ENCODE results near the gene OAF. TPM values are rescaled to one million over a fixed set of nuclear protein-coding genes. Genes with fewer than 3 reads are reported as not detected.

OAF gene
- total RNA-seq, 1 donor: 58.6 TPM

DNA sequence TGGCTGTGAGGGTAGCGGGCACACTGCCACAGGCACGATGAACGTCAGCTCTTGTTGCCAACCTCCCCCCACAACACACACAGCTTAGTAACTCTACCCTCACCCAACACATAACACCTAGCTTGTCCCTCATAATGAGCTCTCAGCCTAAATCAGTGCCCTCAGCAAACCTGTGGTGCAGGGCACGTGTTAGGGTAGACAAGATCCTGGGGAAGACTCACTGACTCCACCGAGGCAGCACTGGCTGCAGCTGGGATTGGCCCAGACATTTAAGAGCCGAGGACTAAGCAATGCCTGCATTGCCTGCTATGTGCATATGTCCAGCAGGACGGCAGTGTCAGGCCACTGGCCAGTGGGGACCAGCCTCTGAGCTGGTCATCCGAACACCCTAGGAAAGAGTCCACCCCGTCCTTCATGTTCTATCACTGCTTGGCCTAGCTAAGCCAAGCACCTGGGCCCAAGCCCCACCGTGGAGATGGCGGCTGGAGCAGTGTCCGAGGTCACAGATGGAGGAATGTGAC lies 40.0 kb upstream of the OAF start:
- no peak overlapping the region for H3K4me3 ChIP-seq (ENCODE audit: low read depth, low read length)
- TF ChIP-seq, protein P1, sequence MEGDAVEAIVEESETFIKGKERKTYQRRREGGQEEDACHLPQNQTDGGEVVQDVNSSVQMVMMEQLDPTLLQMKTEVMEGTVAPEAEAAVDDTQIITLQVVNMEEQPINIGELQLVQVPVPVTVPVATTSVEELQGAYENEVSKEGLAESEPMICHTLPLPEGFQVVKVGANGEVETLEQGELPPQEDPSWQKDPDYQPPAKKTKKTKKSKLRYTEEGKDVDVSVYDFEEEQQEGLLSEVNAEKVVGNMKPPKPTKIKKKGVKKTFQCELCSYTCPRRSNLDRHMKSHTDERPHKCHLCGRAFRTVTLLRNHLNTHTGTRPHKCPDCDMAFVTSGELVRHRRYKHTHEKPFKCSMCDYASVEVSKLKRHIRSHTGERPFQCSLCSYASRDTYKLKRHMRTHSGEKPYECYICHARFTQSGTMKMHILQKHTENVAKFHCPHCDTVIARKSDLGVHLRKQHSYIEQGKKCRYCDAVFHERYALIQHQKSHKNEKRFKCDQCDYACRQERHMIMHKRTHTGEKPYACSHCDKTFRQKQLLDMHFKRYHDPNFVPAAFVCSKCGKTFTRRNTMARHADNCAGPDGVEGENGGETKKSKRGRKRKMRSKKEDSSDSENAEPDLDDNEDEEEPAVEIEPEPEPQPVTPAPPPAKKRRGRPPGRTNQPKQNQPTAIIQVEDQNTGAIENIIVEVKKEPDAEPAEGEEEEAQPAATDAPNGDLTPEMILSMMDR (IDR thresholded peaks at IDR 0.05; ENCODE audit: insufficient read depth, low read length): no peak
- no peak for DNase-seq (ENCODE audit: low read depth)

- peak; percentile 72 for DNase-seq (ENCODE audit: low read depth)
- TF ChIP-seq, protein P1 (IDR thresholded peaks at IDR 0.05; ENCODE audit: insufficient read depth, low read length): peak; percentile 83
- H3K4me3 ChIP-seq (ENCODE audit: low read depth, low read length): no peak overlapping the region
Observed at GRCh38 chr11:120172054-120172911, 38.5 kb upstream of the OAF start.

GRCh38 chr11:120173019-120173705 lies 37.7 kb upstream of the OAF start:
- no peak overlapping the region for H3K4me3 ChIP-seq (ENCODE audit: low read depth, low read length)
- TF ChIP-seq, protein P1 (IDR thresholded peaks at IDR 0.05; ENCODE audit: insufficient read depth, low read length): no peak
- DNase-seq (ENCODE audit: low read depth): no peak

DNA sequence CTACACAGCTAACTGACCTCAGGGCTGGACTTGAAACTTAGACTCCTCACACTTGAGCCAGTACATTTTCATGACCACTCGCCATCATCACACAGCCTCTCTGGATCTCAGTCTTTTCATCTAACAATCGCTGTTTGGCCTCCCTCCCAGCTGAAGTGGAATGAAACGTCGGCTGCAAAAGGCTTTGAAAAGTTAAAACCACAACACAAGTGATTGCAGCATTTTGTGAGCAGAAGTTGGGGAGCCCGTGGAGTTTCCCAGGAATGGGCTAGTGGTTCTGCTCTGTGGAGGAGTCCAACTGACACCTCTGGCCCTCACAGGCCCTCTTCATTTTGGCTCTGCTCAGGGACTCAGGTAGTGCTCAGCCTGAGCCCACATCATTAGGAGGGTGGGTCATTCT lies 37.0 kb upstream of the OAF start:
- DNase-seq (ENCODE audit: low read depth): peak; percentile 63
- TF ChIP-seq, protein P1 (IDR thresholded peaks at IDR 0.05; ENCODE audit: insufficient read depth, low read length): no peak
- no peak overlapping the region for H3K4me3 ChIP-seq (ENCODE audit: low read depth, low read length)

- TF ChIP-seq, protein P1 (IDR thresholded peaks at IDR 0.05; ENCODE audit: insufficient read depth, low read length): no peak
- DNase-seq (ENCODE audit: low read depth): no peak
- no peak overlapping the region for H3K4me3 ChIP-seq (ENCODE audit: low read depth, low read length)
Observed at GRCh38 chr11:120174866-120175265, 36.0 kb upstream of the OAF start.

GRCh38 chr11:120178561-120179056 lies 32.2 kb upstream of the OAF start:
- H3K4me3 ChIP-seq (ENCODE audit: low read depth, low read length): no peak overlapping the region
- TF ChIP-seq, protein P1 (IDR thresholded peaks at IDR 0.05; ENCODE audit: insufficient read depth, low read length): no peak
- DNase-seq (ENCODE audit: low read depth): peak; percentile 63

Measured in fibroblast of the aortic adventitia (primary cell).